ENCODE measurements around the gene EHBP1.

The EHBP1 gene

DNA sequence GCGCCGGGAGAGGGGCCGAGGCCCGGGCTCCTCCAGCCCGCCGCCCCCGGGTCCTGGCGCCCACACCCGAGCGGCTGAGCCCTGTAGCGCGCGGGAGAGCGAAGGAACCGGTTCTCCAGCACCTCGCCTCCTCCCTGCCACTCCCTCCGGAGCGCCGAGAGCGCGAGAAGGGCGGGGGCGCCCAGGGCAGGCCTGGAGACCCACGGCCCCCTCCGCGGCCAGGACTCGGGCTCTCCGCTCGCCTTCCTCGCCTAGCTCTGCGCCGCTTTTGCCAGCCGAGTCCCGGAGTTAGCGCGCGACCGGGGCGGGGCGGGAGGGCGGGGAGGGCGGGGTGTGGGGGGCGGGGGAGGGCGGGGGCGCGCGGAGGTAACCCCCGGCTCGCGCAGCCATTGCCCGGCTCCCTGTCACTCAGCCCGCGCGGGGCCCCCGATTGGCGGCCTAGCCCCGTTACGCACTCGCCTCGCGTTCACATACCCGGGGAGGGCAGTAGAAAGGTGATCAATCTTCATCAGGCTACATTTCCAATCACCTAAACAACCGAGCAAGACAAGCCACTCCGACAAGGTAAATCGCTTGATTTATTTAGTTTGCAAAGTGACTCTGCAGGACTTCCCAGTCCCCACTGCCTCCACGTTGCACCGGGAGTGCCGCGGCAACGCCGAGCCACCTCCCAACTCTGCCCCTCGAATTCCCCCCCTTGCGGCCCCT lies 345.0 kb downstream of the EHBP1 start, which contains the start of gene OTX1:
TSS of gene OTX1 (plus strand) at position 497 of the 708 bp plus-strand sequence. CDS start 2,161 bp downstream, outside the sequence.
- Histone ChIP-seq H3K4me3 (peak within 1 kb of the TSS; percentile 63), H3K27ac (no peak within 1 kb of the TSS)
- DNase-seq (ENCODE audit: low spot score): peak; percentile 71
- TF ChIP-seq, protein P1, sequence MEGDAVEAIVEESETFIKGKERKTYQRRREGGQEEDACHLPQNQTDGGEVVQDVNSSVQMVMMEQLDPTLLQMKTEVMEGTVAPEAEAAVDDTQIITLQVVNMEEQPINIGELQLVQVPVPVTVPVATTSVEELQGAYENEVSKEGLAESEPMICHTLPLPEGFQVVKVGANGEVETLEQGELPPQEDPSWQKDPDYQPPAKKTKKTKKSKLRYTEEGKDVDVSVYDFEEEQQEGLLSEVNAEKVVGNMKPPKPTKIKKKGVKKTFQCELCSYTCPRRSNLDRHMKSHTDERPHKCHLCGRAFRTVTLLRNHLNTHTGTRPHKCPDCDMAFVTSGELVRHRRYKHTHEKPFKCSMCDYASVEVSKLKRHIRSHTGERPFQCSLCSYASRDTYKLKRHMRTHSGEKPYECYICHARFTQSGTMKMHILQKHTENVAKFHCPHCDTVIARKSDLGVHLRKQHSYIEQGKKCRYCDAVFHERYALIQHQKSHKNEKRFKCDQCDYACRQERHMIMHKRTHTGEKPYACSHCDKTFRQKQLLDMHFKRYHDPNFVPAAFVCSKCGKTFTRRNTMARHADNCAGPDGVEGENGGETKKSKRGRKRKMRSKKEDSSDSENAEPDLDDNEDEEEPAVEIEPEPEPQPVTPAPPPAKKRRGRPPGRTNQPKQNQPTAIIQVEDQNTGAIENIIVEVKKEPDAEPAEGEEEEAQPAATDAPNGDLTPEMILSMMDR (IDR thresholded peaks at IDR 0.05): no peak

DNA sequence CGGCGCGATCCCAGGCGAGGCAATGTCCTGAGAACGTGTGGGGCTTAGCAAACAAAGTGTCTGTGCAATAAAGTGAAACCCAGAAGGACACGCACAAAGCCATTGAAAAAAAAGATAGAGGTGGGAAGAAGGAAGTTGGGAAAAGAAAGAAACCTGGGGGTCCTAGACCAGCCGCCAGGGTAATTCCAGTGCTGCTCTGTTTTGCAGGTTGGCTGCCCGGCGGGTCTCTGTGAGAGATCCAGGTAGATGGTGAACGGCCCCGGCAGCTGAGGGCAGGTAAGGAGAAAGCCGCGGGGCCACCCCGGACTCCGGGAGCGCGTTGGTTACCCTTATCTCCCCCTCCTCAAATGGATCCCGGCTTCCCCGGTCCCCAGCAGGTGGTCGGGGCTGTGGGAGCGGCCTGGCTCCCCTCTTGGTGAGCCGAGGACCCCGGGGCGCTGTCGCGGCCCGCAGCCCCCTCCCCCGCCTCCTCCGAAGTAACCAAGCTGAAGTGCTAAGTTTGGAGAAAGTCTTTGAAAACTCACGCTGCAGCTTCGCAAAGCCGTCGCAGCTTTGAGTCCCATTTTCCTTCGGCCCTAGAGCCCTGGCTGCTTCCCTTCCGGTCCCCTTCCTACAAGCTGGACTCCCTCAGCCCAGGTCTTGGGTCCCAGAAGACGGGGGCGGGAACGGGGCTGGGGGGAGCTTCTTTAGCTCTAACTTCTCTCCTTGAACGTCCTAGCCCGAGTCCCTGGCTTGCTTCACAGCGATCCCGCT lies 345.7 kb downstream of the EHBP1 start:
- TF ChIP-seq, protein P1 (IDR thresholded peaks at IDR 0.05): no peak
- no peak for DNase-seq (ENCODE audit: low spot score)
- Histone ChIP-seq H3K27ac (no peak overlapping the region), H3K4me3 (peak overlapping the region; percentile 63)

DNA sequence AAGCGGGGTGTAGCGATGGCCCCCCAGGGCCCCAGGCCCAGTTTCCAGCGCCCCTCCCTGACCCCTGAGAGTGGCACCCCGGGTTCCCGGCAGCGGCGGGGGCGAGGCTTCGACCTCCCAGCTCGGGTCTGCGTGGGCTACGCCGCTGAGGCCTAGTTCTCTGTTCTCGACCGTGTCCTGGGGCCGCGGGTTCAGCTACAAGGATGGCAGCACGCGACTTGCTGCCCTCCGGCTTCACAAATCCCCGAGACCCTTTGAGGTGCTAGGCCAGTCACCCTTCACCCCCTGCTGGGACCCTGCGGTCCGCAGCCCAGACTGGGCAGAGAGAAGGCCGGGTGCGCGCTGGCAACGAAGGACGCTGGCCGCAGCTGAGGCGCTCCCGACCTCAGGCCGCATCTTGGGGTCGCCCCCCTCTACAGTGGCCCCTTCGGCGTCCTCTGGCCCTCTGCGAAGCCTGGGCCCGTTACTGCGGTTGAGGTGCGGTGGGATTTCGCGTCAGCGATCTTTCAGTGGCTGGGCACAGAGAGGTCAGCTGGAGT lies 346.4 kb downstream of the EHBP1 start:
- Histone ChIP-seq H3K27ac (no peak overlapping the region), H3K4me3 (no peak overlapping the region)
- no peak for DNase-seq (ENCODE audit: low spot score)
- TF ChIP-seq, protein P1 (IDR thresholded peaks at IDR 0.05): no peak

DNA sequence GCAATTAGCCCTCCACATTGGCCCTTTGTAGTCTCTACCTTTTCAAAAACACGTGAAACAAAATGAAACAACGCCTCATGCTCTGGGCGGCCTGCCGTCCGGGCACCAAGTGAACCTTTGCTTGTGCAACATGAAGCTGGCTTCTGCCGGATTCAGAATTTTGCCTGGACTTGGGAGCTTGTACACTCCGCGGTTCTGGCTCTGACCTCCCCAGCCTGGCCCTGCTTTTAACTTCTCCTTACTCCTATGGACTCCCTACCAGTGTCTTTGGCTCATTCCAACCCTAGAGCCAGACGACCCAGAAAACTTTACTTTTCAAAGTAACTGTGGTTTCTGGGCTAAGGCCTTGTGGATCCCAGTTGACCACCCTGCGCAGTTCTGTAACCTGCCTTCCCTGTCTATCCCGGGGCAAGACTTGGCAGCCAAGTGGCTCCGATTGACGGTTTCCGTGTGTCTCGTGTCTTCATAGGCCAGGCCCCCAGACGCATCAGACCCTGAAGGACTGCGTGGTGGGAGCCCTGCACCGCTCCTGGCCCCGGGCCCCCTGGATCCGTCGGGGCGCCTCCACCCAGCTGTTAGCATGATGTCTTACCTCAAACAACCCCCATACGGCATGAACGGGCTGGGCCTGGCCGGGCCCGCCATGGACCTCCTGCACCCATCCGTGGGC lies 347.0 kb downstream of the EHBP1 start:
- no peak overlapping the region for H3K4me3 ChIP-seq
- no peak overlapping the region for H3K27ac ChIP-seq

DNA sequence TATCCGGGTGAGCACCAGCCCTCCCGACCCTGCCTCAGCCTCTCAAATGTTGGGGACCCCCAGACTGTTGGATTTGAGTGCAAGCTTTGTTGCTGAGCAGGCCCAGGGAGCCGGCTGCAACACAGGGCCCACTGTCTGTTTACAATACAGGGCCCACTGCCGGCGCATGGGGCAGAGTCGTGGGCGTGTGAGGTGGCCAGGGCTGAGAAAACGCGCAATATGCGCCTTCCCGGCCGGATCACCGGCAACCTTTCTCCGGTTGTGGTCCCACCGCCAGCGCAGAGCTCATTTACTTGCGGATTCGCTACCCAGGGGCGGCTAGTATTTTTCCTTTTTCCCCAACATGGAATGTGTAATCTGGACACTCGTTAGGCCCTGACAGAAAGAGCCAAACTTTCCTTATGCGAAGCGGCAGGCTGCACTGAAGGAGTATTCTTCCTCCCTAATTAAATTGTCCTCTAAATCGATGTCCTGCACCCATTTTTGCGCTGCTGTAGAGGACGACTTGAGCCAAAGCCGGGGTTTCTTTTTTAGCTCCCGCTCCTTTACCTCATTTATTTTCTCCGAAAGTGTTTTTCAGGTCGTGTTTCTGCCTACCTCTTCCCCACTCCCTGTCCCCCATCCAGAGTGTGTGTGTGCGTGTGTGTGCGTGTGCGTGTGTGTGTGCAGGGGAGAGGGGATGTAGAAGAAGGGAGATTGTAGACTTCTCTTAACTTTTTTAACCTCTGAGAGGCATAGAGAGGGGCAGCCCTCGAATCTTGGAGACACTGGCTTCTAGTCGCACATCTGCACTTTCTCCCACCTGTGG lies 347.8 kb downstream of the EHBP1 start:
- H3K27ac ChIP-seq: no peak overlapping the region
- peak overlapping the region; percentile 51 for H3K4me3 ChIP-seq
- TF ChIP-seq, protein P1 (IDR thresholded peaks at IDR 0.05): no peak
- DNase-seq (ENCODE audit: low spot score): no peak

More for the DNA sequence above, 347.0 kb downstream of the EHBP1 start:
- DNase-seq (ENCODE audit: low spot score): no peak
- TF ChIP-seq, protein P1 (IDR thresholded peaks at IDR 0.05): no peak

DNA sequence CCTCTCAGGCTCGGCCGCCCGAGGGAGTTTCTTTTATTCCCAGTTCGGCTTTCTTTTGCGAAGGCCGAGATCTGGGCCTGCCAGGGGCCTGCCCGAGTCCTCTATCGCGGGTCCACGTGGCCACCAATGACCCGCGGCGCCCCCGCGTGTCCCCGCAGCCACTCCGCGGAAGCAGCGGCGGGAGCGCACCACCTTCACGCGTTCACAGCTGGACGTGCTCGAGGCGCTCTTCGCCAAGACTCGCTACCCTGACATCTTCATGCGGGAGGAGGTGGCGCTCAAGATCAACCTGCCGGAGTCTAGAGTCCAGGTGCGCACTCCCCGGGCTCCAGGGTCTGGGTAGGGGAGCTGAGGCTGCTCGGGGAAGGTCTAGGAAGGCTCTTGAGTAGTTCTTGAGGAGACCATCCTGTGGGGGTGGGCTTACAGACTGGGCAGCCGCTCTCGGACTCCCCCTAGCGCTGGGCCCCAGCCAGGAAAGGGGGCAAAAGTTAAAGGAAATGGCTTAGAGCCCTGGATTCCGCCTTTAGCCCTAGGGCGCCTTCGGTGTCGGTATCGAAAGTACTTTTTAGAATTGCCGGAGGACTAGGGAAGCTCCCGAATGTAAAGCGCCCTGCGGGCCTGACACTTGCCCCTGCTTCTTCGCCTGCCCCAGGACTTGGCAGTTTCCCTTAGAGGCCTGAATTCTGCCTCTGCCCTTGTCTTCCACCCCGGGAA lies 348.5 kb downstream of the EHBP1 start:
- Histone ChIP-seq H3K4me3 (peak overlapping the region; percentile 51), H3K27ac (no peak overlapping the region)
- TF ChIP-seq, protein P1 (IDR thresholded peaks at IDR 0.05): no peak
- DNase-seq (ENCODE audit: low spot score): no peak

All from coronary artery (tissue), 2 donors.